ENCODE data around the gene CTDSPL2.
A peak's percentile ranks its signal among the peaks of the same experiment; 100 is the strongest.

The CTDSPL2 gene

GRCh38 chr15:44569316-44569715 lies 141.9 kb downstream of the CTDSPL2 start:
- no peak for ATAC-seq (ENCODE audit: low read depth)
- H3K27ac ChIP-seq (ENCODE audit: poor library complexity, severe bottlenecking) = no peak overlapping the region
- H3K36me3 ChIP-seq (ENCODE audit: low read depth) = peaks cover 74% of the 10 kb centered on the region
- no peaks in the 10 kb centered on the region for H3K27me3 ChIP-seq (ENCODE audit: insufficient read depth, poor library complexity, severe bottlenecking)
- no peak for TF ChIP-seq CTCF (IDR thresholded peaks at IDR 0.05; ENCODE audit: poor library complexity, severe bottlenecking)
- H3K9me3 ChIP-seq (ENCODE audit: severe bottlenecking) = no peaks in the 10 kb centered on the region
- no peak overlapping the region for H3K4me3 ChIP-seq (ENCODE audit: severe bottlenecking)
- no peaks in the 10 kb centered on the region for H3K4me1 ChIP-seq (ENCODE audit: insufficient read depth, poor library complexity, severe bottlenecking)
- no peak for DNase-seq (ENCODE audit: low spot score)

GRCh38 chr15:44570361-44570760 lies 142.9 kb downstream of the CTDSPL2 start:
- H3K27ac ChIP-seq (ENCODE audit: poor library complexity, severe bottlenecking) = no peak overlapping the region
- no peak for TF ChIP-seq CTCF (IDR thresholded peaks at IDR 0.05; ENCODE audit: poor library complexity, severe bottlenecking)
- ATAC-seq (ENCODE audit: low read depth) (peak; percentile 8; the same call in 1 of the 3 replicates), DNase-seq (ENCODE audit: low spot score) (no peak)
- H3K36me3 ChIP-seq (ENCODE audit: low read depth) = peaks cover 73% of the 10 kb centered on the region
- H3K27me3 ChIP-seq (ENCODE audit: insufficient read depth, poor library complexity, severe bottlenecking) = no peaks in the 10 kb centered on the region
- H3K4me3 ChIP-seq (ENCODE audit: severe bottlenecking) = no peak overlapping the region
- no peaks in the 10 kb centered on the region for H3K9me3 ChIP-seq (ENCODE audit: severe bottlenecking)
- H3K4me1 ChIP-seq (ENCODE audit: insufficient read depth, poor library complexity, severe bottlenecking) = no peaks in the 10 kb centered on the region

- Histone ChIP-seq H3K4me1 (ENCODE audit: insufficient read depth, poor library complexity, severe bottlenecking) (no peaks in the 10 kb centered on the region), H3K36me3 (ENCODE audit: low read depth) (peaks cover 55% of the 10 kb centered on the region)
- no peak for ATAC-seq (ENCODE audit: low read depth)
These were observed 146.0 kb downstream of the CTDSPL2 start for GRCh38 chr15:44573386-44573785.

GRCh38 chr15:44574734-44575133 lies 147.3 kb downstream of the CTDSPL2 start:
- no peak overlapping the region for H3K4me3 ChIP-seq (ENCODE audit: severe bottlenecking)
- DNase-seq (ENCODE audit: low spot score) = no peak
- H3K36me3 ChIP-seq (ENCODE audit: low read depth) = peaks cover 54% of the 10 kb centered on the region
- no peaks in the 10 kb centered on the region for H3K27me3 ChIP-seq (ENCODE audit: insufficient read depth, poor library complexity, severe bottlenecking)
- H3K9me3 ChIP-seq (ENCODE audit: severe bottlenecking) = no peaks in the 10 kb centered on the region
- ATAC-seq (ENCODE audit: low read depth) = no peak
- no peak for TF ChIP-seq CTCF (IDR thresholded peaks at IDR 0.05; ENCODE audit: poor library complexity, severe bottlenecking)
- H3K27ac ChIP-seq (ENCODE audit: poor library complexity, severe bottlenecking) = no peak overlapping the region
- no peaks in the 10 kb centered on the region for H3K4me1 ChIP-seq (ENCODE audit: insufficient read depth, poor library complexity, severe bottlenecking)

More at GRCh38 chr15:44573386-44573785, 146.0 kb downstream of the CTDSPL2 start:
- Histone ChIP-seq H3K27me3 (ENCODE audit: insufficient read depth, poor library complexity, severe bottlenecking) (no peaks in the 10 kb centered on the region), H3K4me3 (ENCODE audit: severe bottlenecking) (no peak overlapping the region), H3K27ac (ENCODE audit: poor library complexity, severe bottlenecking) (no peak overlapping the region), H3K9me3 (ENCODE audit: severe bottlenecking) (no peaks in the 10 kb centered on the region)
- DNase-seq (ENCODE audit: low spot score) = no peak
- TF ChIP-seq CTCF (IDR thresholded peaks at IDR 0.05; ENCODE audit: poor library complexity, severe bottlenecking) = no peak
